ENCODE results near the gene ZYG11A. TPM values are rescaled to one million over a fixed set of nuclear protein-coding genes. Genes with fewer than 3 reads are reported as not detected.

ZYG11A gene
- total and polyA plus RNA-seq, 2 of the 13 experiments (the other 11 are each of a cell fraction or from before 2014, with no cell fraction given) = not detected

DNA sequence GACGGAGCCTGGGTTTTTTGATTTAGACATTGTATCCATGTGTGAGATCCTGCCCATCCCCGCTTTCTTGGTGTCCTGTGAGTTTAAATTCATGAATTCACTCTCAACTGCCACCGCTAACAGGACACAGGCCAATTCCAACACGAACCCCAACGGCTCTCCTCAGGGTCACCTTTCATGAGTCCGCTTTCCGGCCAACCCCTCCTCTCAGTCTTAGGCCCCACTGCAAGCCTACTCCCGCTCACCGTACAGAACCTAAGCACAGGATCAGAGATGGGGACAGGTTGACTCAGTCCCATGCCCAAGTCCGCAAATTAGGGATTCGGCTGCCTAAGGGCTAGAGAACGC lies 84.3 kb downstream of the ZYG11A start:
- H2AFZ ChIP-seq (ENCODE audit: low read length) = peak overlapping the region; percentile 61
- FAIRE-seq (no peak), DNase-seq (ENCODE audit: low spot score) (peak; percentile 47), ATAC-seq (peak; percentile 75; the same call in 2 of the 3 replicates)
- H3K9ac ChIP-seq (ENCODE audit: insufficient read depth, low read depth, low read length) = peak overlapping the region; percentile 85
- no TSS peak for BruUV-seq (replicated peaks)
- H4K20me1 ChIP-seq (ENCODE audit: insufficient read depth, low read length) = no peaks in the 10 kb centered on the region
- H3K4me3 ChIP-seq (replicated peaks in 1 of 3; ENCODE audit: insufficient read depth in 1 of 3, low read depth in 2 of 3, low read length in 3 of 3) = peak overlapping the region; percentile 86 to 95 (median 92)
- intact Hi-C loops (cut with micrococcal nuclease; ENCODE audit: unreplicated experiment) = loop anchor here (10.0 kb wide), 1 partner anchor 222 kb away; no protein-coding TSS in a partner anchor
- H3K27me3 ChIP-seq (ENCODE audit: control insufficient read depth in 1 of 2, insufficient read depth in 2 of 2, low read length in 2 of 2) = no peaks in the 10 kb centered on the region
- H3K79me2 ChIP-seq (ENCODE audit: insufficient read depth, low read length) = peaks cover 12% of the 10 kb centered on the region
- CTCF ChIA-PET (ENCODE audit: low intra/inter-chr PET ratio, low total read pairs) = no interaction called here
- no peaks in the 10 kb centered on the region for H3K9me3 ChIP-seq (ENCODE audit: low read length)
- 10% methylated on average over 10 of the region's 12 CpGs for WGBS (ENCODE audit: low lambda C conversion rate)
- H3K4me2 ChIP-seq (ENCODE audit: low read depth, low read length) = peak overlapping the region; percentile 99
- in situ Hi-C loops (cut with HindIII; ENCODE audit: extremely low pct_ligation_motif_present, low pct_unique_long_range_greater_than_20kb) = no loop called here
- POLR2A ChIA-PET = interaction anchor here (0.6 to 2.3 kb wide), 9 partner anchors 10 to 294 kb away, joined by 3 to 9 read pairs (median 4); partner anchors contain the start of gene ZYG11B
- no peaks in the 10 kb centered on the region for H3K36me3 ChIP-seq (replicated peaks in 1 of 2; ENCODE audit: control insufficient read depth in 1 of 2, insufficient read depth in 2 of 2, low read length in 2 of 2)
- H3K4me1 ChIP-seq (ENCODE audit: insufficient read depth, low read length) = peaks cover 63% of the 10 kb centered on the region
- peak overlapping the region; percentile 79 for H3K27ac ChIP-seq (ENCODE audit: extremely low read length, insufficient read depth, low read length)
- TF ChIP-seq KLF11 (CRISPR knock-in tag; IDR thresholded peaks at IDR 0.05) (no peak), SNAI1 (CRISPR knock-in tag; IDR thresholded peaks at IDR 0.05; ENCODE audit: borderline replicate concordance) (no peak), ARNTL (CRISPR knock-in tag; IDR thresholded peaks at IDR 0.05) (0 out of 2 replicates have a peak, but pooled peaks have one; percentile 3), ZNF713 (CRISPR knock-in tag; IDR thresholded peaks at IDR 0.05) (no peak), ZNF670 (CRISPR knock-in tag; IDR thresholded peaks at IDR 0.05; ENCODE audit: borderline replicate concordance) (no peak), ELF1 (CRISPR knock-in tag; IDR thresholded peaks at IDR 0.05) (0 out of 2 replicates have a peak, but pooled peaks have one; percentile 19), CBX2 (IDR thresholded peaks at IDR 0.05; ENCODE audit: low read depth, low read length) (no peak), CBX2 (CRISPR knock-in tag; IDR thresholded peaks at IDR 0.05; ENCODE audit: low read depth) (no peak), ZNF10 (CRISPR knock-in tag; IDR thresholded peaks at IDR 0.05; ENCODE audit: borderline replicate concordance, low read depth) (no peak), HOXD1 (CRISPR knock-in tag; IDR thresholded peaks at IDR 0.05) (no peak), ZMYM3 (CRISPR knock-in tag; IDR thresholded peaks at IDR 0.05) (peak; percentile 51), HMGXB4 (CRISPR knock-in tag; IDR thresholded peaks at IDR 0.05; ENCODE audit: borderline replicate concordance in 1 of 2, low read depth in 1 of 2) (peak in 1 of 2 experiments; percentile 9; a peak in 1 of 4 replicates), SCMH1 (CRISPR knock-in tag; IDR thresholded peaks at IDR 0.05; ENCODE audit: borderline replicate concordance) (no peak), KDM2A (CRISPR knock-in tag; IDR thresholded peaks at IDR 0.05; ENCODE audit: borderline replicate concordance, low read depth) (no peak), POLR2AphosphoS2 (IDR thresholded peaks at IDR 0.05; ENCODE audit: low read depth, low read length) (no peak), ZFP62 (CRISPR knock-in tag; IDR thresholded peaks at IDR 0.05) (no peak), SIN3A (IDR thresholded peaks at IDR 0.05; ENCODE audit: borderline replicate concordance, low read depth, low read length) (0 out of 2 replicates have a peak, but pooled peaks have one; percentile 21), DR1 (CRISPR knock-in tag; IDR thresholded peaks at IDR 0.05) (no peak; the same call in 1 of the 2 replicates), KLF6 (CRISPR knock-in tag; IDR thresholded peaks at IDR 0.05) (peak; percentile 60; the same call in 1 of the 2 replicates), KDM1A (CRISPR knock-in tag; IDR thresholded peaks at IDR 0.05) (no peak), FOXA3 (CRISPR knock-in tag; IDR thresholded peaks at IDR 0.05) (0 out of 2 replicates have a peak, but pooled peaks have one; percentile 21), MIXL1 (CRISPR knock-in tag; IDR thresholded peaks at IDR 0.05) (peak; percentile 40; the same call in 1 of the 2 replicates)
- TF ChIP-seq, protein P1, sequence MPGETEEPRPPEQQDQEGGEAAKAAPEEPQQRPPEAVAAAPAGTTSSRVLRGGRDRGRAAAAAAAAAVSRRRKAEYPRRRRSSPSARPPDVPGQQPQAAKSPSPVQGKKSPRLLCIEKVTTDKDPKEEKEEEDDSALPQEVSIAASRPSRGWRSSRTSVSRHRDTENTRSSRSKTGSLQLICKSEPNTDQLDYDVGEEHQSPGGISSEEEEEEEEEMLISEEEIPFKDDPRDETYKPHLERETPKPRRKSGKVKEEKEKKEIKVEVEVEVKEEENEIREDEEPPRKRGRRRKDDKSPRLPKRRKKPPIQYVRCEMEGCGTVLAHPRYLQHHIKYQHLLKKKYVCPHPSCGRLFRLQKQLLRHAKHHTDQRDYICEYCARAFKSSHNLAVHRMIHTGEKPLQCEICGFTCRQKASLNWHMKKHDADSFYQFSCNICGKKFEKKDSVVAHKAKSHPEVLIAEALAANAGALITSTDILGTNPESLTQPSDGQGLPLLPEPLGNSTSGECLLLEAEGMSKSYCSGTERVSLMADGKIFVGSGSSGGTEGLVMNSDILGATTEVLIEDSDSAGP (CRISPR knock-in tag; IDR thresholded peaks at IDR 0.05; ENCODE audit: borderline replicate concordance) = 0 out of 2 replicates have a peak, but pooled peaks have one; percentile 36
- TF ChIP-seq, protein P2, sequence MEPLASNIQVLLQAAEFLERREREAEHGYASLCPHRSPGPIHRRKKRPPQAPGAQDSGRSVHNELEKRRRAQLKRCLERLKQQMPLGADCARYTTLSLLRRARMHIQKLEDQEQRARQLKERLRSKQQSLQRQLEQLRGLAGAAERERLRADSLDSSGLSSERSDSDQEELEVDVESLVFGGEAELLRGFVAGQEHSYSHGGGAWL (CRISPR knock-in tag; IDR thresholded peaks at IDR 0.05) = 0 out of 2 replicates have a peak, but pooled peaks have one; percentile 35

All from HepG2 (cell line).